GM12878 (cell line): Measurements from ENCODE around the gene PPP2R1A.

Source experiments
- CBX5 ChIP-seq: sonication (generic); IDR thresholded peaks from 2 replicates; pipeline ENCODE4 v1.6.1; 2016; ENCODE audit warnings: low read depth, moderate library complexity, mild to moderate bottlenecking, inconsistent platforms
- CTCF ChIP-seq, 3 experiments: IDR thresholded peaks in 2 of 3; conservative IDR thresholded peaks in 1 of 3; 2 replicates each; pipeline ENCODE4 v1.5.1; 2011; ENCODE audit warnings: low read depth in 3 of 3, low read length in 3 of 3, mild to moderate bottlenecking in 3 of 3, control low read depth in 2 of 3, moderate library complexity in 2 of 3, inconsistent platforms in 1 of 3, mixed read lengths in 1 of 3; ENCODE audit not compliant: control insufficient read depth in 2 of 3, insufficient read depth in 1 of 3; ENCODE audit errors: extremely low read depth in 1 of 3
- E2F4 ChIP-seq: IDR thresholded peaks from 2 replicates; pipeline ENCODE4 v1.6.1; 2012; ENCODE audit warnings: low read depth, low read length, improper control_type of control experiment
- E4F1 ChIP-seq: fragments of 450-650 bp; IDR thresholded peaks from 2 replicates; pipeline ENCODE4 v1.6.1; 2018; ENCODE audit warnings: borderline replicate concordance, mild to moderate bottlenecking; ENCODE audit not compliant: partially characterized antibody
- ESRRA ChIP-seq: IDR thresholded peaks from 2 replicates; pipeline ENCODE4 v1.6.1; 2012; ENCODE audit warnings: mild to moderate bottlenecking, low read length, improper control_type of control experiment
- EZH2 ChIP-seq: IDR thresholded peaks from 2 replicates; pipeline ENCODE4 v1.6.1; 2012; ENCODE audit warnings: low read depth, mild to moderate bottlenecking, control low read depth, inconsistent platforms, low read length, borderline replicate concordance; ENCODE audit not compliant: control insufficient read depth
- HDAC2 ChIP-seq: fragments of 200-600 bp; sonication (generic); IDR thresholded peaks from 2 replicates; pipeline ENCODE4 v1.6.1; 2017
- MYC ChIP-seq: IDR thresholded peaks from 2 replicates; pipeline ENCODE4 v1.6.1; 2011; ENCODE audit warnings: mild to moderate bottlenecking, low read length, moderate library complexity, inconsistent platforms; ENCODE audit not compliant: insufficient read depth, insufficient replicate concordance, insufficient read length, severe bottlenecking
- POLR2AphosphoS5 ChIP-seq: IDR thresholded peaks from 2 replicates; pipeline ENCODE4 v1.6.1; 2011; ENCODE audit warnings: mild to moderate bottlenecking, low read length, inconsistent platforms
- SIN3A ChIP-seq: IDR thresholded peaks from 2 replicates; pipeline ENCODE4 v1.6.1; 2012; ENCODE audit warnings: low read depth, low read length, improper control_type of control experiment
- SMC3 ChIP-seq: IDR thresholded peaks from 2 replicates; pipeline ENCODE4 v1.6.1; 2011; ENCODE audit warnings: low read length, improper control_type of control experiment, borderline replicate concordance
- TAF1 ChIP-seq: IDR thresholded peaks from 2 replicates; pipeline ENCODE4 v1.6.1; 2011; ENCODE audit warnings: mild to moderate bottlenecking, low read depth, low read length, borderline replicate concordance
- ZNF274 ChIP-seq: IDR thresholded peaks from one replicate; pipeline ENCODE4 v1.8.0; 2011; ENCODE audit not compliant: insufficient read length, insufficient read depth
- TF ChIP-seq, protein P1 (sequence below): IDR thresholded peaks from 2 replicates; pipeline ENCODE4 v1.6.1; 2012; ENCODE audit warnings: low read depth, low read length, improper control_type of control experiment

- TF ChIP-seq HDAC2 = no peak
- TF ChIP-seq E4F1 = no peak
- peak; percentile 68; the same call in 1 of the 2 replicates for TF ChIP-seq POLR2AphosphoS5
- TF ChIP-seq CTCF (IDR thresholded peaks at IDR 0.05 in 2 of 3, conservative IDR thresholded peaks at IDR 0.05 in 1 of 3; ENCODE audit: control insufficient read depth in 2 of 3, extremely low read depth in 1 of 3, insufficient read depth in 1 of 3, low read depth in 3 of 3, low read length in 3 of 3) = 0 out of 6 replicates have a peak, but pooled peaks of 1 of the 3 experiments have one; percentile 5
- no peak for TF ChIP-seq MYC
- 0 out of 2 replicates have a peak, but pooled peaks have one; percentile 15 for TF ChIP-seq SMC3
- no peak for TF ChIP-seq ZNF274
- no peak for TF ChIP-seq E2F4
- no peak for TF ChIP-seq ESRRA
- no peak; the same call in 1 of the 2 replicates for TF ChIP-seq TAF1
- no peak for TF ChIP-seq SIN3A
- TF ChIP-seq EZH2 = no peak
- TF ChIP-seq, protein P1, sequence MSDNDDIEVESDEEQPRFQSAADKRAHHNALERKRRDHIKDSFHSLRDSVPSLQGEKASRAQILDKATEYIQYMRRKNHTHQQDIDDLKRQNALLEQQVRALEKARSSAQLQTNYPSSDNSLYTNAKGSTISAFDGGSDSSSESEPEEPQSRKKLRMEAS = no peak; the same call in 1 of the 2 replicates
- no peak for TF ChIP-seq CBX5
These were observed 774 bp upstream of the PPP2R1A start for GRCh38 chr19:52188822-52189734.
